GM18511 (cell line): ENCODE data around the gene PICALM.
A peak's percentile ranks its signal among the peaks of the same experiment; 100 is the strongest.
"Not testable (repeated sequence)": the region's sequence is repeated elsewhere in the genome, so short reads cannot be mapped to it uniquely, and the experiment has no call there.

ENCODE experiments used
- ATAC-seq: cut with Tn5 transposase; IDR thresholded peaks from one replicate; pipeline ENCODE4 v1.9.1; 2021; ENCODE audit warnings: mild to moderate bottlenecking, moderate library complexity; ENCODE audit not compliant: unreplicated experiment

Gene PICALM

DNA sequence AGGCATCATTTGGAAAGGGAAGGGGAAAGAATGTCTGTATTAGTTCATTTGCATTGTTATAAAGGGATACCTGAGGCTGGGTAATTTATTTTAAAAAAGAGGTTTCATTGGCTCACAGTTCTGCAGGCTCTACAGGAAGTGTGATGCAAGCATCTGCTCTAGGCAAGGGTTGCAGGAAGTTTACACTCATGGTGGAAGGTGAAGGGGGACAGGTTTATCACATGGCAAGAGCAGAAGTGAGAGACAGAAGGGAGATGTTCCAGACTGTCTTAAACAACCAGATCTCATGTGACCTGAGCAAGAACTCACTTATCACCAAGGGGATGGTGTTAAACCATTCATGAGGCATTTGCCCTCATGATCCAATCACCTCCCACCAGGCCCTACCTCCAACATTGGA lies 123.1 kb downstream of the PICALM start:
- no peak for ATAC-seq

DNA sequence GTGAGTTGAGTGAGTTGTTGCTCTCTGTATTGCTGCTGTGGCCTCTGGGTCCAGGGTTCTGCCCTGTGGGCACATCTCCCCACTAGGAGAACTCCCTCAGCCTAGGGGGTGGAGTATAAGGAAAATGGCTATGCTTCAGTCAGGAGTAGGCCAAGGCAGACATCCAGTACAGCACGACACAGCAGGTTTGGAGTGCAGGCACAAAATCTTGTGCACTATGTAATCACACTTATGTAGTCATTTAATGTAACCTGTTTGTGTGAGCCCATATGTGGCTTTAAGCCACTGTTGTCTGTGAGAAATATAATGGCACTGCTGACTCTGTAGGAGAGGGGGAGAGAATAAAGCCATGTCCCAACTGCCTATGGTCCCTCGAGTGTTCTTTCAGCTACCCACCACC lies 123.6 kb downstream of the PICALM start:
- ATAC-seq, result no peak

DNA sequence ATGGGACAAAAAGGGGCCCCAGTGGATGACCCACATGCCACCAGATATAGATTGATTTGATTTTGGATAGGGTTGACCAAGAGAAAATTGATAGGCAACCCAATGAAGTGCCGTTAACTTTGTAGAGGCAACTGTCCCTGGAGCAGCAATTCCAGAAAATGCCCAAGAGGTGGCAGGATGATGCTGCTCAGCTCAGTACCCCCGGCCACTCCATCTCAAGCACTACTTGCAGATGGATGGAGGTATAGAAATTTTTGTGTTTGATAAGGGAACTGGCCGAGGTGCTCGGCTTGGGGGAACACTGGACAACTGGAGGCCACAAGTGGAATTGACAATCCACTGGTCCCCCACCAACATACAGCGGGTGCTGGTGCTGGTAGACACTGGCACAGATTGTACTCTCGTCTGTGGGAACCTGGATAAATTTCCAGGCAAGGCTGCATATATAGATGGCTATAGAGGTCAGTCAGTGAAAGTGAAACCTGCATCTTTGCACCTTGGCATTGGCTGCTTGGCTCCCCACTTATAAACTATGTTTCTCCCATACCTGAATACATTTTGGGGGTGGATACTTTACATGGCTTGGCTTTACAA lies 127.4 kb downstream of the PICALM start:
- peak; percentile 56 for ATAC-seq

DNA sequence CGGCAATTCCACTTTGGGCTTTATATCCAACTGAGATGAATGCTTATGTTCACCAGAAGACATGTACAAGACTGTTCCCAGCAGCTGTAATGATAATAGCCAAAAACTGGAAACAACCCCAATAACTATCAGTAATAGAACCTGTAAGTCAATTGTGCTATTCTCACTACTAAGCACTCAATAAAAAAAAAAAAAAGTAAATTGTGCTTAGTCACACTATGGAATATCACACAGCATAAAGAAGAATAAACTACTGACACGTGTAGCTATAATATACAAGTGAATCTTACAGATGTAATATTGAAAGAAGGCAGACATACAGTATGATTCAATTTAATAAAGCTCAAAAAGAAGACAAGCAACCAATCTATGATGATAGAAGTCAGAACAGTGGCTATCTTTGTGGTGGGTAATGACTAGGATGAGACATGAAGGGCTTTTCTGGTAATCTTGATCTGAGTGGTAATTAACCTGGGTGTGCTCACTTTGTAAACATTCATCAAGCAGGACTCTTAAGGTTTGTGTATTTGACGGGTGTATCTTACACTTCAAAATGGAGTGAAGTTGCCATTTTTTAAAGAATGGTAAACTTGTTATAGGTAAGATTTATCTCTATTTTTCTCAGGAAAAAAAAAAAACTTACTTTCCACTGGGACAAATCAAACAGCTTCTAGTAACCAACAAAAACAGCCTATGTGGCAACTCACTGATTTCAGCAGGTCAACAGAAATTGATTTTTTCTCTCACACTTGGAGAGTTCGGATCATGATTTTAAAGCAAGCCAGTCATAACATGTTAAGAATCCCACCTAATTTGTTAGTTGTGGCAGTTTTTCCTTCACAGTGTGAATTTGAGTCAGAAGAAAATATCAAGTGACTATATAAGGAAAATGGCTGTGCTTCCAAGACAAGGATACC lies 129.5 kb downstream of the PICALM start:
- no peak for ATAC-seq

DNA sequence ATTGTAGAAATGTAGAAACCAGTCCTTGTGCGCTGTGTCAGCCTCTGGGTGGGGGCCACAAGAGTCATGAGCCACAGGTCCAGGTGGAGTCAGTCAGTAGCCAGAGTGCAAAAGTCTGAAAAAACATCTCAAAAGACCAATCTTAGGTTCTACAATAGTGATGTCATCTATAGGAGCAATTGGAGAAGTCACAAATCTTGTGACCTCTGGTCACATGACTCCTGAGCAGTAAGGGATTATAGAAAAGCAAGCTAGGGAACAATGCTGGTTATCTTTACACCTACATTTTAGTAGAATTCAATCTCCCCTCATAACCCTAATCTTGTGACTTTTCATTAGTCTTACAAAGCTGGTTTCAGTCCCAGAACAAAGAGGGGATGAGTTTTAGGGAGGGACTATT lies 131.0 kb downstream of the PICALM start:
- no peak for ATAC-seq

DNA sequence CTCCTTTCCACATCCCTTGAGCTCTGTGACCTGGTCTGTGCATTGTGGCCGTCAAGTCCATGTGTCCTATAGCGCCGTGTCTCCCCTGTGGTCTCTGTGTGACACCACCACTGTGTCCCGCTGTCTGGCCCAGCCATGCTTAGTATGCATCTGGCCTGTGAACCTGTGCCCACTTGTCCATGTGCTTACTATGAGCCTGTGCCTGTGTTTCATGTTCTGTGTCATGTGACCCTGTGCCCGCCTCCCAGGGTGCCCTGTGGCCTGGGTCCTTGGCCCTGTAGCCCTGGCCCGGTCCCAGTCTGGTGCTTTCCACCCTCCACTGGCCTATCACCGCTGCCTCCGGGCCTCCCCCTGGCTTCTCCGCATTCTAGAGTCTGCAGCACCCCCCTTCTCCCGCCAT lies 133.1 kb downstream of the PICALM start:
- ATAC-seq, result no peak

DNA sequence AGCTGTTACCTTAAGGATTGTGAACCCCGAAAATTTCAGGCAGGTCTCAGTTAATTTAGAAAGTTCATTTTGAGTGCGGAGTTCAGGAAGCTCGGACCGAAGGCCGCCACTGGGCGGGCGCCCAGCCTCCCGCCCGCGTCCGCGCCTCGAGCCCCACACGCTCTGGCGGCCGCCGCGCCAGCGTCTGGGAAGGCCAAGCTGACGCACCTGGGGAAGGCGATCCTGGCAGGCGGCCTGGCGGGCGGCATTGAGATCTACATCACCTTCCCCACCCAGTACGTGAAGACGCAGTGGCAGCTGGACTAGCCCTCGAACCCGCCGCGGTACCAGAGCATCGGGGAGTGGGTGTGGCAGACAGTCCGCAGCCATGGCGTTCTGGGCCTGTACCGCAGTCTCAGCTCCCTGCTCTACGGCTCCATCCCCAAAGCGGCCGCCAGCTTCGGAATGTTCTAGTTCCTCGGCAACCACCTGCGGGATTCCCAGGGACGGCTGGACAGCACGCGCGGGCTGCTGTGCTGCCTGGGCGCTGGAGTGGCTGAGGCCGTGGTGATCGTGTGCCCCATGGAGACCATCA lies 134.2 kb downstream of the PICALM start:
- no peak for ATAC-seq

DNA sequence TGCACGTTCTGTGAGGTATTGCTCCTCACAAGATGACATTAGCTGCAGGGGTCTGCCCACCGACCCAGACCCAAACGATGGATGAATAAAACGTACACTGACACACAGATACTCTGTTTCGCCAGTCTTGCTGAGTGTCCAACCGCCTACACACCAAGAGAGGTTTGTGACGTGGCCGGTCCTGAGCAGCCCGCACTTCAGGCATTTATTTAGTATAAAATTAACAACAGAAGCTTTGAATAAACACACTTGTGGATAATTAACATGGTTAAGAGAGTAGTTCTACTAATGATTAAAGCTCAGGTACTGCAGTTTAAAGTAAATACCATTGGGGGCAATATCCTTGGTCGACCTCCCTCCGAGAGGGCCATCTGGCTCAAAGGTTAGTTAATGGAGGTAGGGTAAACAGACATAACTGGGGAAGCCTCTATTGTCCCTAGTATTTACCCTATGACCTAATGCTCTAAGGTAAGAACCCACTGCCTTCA lies 138.0 kb downstream of the PICALM start:
- no peak for ATAC-seq

DNA sequence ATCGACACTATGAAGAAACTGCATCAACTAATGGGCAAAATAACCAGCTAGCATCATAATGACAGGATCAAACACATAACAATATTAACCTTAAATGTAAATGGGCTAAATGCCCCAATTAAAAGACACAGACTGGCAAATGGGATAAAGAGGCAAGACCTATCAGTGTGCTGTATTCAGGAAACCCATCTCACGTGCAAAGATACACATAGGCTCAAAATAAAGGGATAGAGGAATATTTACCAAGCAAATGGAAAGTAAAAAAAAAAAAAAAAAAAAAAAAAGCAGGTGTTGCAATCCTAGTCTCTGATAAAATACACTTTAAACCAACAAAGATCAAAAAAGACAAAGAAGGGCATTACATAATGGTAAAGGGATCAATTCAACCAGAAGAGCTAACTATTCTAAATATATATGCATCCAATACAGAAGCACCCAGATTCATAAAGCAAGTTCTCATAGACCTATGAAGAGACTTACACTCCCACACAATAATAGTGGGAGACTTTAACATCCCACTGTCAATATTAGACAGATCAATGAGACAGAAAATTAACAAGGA lies 142.2 kb downstream of the PICALM start:
- ATAC-seq, result not testable (repeated sequence)

DNA sequence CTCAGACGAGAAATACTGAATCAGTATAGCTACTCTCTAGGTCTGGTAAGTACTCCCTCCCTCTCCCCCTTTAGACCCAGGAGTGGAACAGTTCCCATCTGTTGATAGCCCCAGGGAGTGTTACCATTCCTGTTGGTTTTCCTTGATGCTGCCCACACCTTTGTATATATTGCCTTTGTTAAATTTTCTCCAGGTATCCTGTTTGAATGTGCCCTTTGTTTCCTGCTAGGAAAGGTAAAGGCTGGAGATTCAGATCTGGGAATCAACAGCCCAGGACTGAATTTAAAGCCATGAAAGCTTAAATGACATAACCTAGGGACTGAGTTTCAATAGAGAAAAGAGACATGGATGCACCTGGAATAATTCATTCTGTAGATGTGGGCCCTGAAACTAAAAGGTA lies 145.4 kb downstream of the PICALM start:
- ATAC-seq, result no peak

DNA sequence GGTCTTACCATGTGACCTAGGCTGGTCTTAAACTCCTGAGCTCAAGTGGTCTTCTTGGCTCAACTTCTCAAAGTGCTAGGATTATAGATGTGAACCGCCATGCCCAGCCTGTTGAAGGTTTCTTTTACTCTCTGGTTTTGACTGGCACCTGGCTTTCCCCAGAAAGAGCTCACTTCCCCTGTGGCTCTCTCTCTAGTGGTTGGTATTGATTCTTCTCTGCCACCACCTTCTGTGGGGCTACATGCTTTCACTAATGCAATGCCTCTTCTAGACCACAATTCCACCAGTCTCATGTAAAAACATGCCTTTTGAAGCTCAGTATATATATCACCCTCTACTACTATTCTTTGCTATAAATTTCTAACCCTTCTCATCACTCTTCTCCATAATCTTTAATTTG lies 146.5 kb downstream of the PICALM start:
- ATAC-seq, result peak; percentile 91

DNA sequence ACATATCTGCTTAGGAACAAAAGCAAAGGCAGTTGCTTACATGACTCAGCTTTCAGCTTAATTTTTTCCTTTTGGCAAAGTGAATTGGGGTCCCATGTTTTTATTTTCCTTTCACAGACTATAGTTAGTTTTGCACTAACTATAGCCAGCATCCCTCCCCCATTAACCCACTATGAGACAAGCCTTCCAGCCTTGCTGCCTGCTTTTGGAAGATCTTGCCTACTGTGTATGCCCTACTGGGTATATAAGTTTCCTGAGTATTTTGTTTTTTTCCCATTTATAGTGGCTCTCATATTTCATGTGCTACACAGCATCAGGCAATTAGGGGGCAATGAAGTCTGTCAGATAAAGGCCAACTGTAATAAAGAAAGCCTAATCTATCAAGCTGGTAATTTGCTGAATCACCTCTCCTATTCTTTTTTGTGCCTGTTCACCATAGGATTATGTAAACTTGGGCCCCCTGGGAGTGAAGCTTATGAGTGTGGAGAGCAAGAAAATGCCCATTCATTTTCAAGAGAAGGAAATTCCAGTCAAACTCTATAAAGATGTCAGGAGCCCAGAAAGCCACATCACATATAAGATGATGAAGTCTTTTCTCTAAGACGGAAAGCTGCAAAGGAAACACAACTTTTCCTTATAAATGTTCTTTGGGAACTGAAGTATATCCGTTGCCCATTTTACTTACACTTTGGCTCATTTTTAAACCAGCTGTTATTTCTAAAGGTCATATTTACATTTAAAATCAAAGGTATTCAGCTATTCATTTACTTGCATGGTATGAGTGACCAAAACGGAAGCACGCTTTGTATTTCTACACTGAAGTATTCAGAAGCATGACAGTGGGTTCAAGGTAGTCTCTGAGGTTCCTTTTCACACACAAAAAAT lies 149.7 kb downstream of the PICALM start:
- ATAC-seq, result no peak

DNA sequence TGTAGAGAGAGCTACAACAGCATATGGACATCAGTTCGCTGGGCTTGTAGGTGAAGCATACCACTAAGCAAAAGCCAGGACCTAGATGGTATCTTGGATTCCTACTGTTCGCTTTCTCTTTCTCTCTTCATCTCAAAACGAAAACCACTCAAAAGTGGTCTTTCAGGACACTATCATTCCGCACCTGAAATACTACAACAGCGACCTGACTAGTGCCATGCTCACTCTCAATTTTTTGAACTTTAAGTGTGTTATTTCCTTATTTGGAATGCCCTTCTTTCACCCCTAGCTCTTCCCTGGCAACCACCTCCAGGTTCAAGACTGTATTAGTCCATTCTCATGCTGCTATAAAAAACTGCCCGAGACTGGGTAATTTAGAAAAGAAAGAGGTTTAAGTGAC lies 154.5 kb downstream of the PICALM start:
- ATAC-seq, result no peak

DNA sequence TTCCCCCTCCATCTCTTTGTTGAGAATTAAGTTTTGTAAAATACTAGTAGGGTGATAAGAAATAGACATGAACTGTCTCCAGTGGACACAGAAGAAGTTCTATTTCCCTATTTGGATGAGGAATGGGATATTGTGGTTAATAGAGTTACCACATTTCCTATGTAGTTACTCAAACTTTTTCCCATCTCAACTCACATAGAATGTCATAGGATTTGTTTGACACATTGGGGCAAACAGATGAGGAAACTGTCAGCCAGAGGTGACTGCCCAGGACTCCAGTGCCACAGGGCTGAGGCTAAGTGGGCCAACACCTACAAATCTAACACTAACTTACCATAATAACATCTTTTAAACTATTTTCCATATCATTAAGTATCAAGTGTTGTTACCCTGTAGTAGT lies 155.4 kb downstream of the PICALM start:
- ATAC-seq, result no peak

DNA sequence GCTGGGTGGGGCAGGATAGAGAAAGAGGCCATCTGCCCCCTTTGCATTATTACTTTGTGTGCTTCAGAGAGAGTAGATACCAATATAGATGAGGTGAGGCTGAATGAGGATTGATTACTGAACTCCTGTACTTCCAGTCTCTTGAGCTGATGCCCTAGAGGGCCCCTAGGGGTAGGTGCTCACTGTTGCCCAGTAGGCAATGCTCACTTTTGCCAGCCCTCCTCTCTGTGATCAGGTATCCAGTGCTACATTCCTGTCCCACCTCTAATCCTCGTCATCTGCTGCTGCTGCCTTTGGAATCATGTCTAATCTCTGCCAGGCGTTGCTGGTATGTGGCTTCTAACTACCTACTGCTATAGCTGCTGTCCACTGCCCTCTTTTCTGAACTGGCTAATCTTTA lies 156.5 kb downstream of the PICALM start:
- ATAC-seq, result no peak
